GM18870 (cell line): ENCODE measurements around the gene GNA14.
"Not testable (repeated sequence)": the region's sequence is repeated elsewhere in the genome, so short reads cannot be mapped to it uniquely, and the experiment has no call there.

Source experiments
- ATAC-seq: cut with Tn5 transposase; IDR thresholded peaks from one replicate; pipeline ENCODE4 v1.9.1; 2021; ENCODE audit warnings: moderate library complexity; ENCODE audit not compliant: unreplicated experiment

GNA14 gene

DNA sequence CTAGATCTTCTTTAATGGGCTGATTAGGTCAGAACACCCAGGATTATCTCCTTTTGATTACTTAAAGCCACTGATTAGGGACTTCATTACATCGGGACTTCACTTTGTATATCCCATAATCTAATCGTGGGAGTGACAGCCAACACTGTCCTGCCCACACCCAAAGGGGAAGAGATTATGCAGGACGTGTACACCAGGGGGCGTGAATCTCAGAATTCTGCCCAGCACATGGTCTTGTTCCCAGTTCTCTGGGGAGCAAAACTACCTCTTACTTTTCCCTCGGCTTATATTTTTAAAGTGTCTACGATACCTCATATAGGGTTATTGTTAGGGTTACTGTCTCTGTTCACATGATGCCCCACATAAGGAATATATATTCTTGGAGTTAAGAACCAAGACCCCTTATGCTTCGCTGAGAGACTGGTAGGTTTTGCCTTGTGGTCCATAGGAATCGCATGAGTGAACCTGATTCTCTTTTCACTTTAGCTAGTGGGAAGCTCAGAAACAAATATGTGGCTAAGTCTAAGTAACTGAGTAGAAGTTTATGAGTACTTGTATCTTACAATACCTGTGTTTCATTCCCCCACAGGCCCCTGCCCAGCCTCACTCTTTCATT lies 192.7 kb downstream of the GNA14 start:
- ATAC-seq = no peak

DNA sequence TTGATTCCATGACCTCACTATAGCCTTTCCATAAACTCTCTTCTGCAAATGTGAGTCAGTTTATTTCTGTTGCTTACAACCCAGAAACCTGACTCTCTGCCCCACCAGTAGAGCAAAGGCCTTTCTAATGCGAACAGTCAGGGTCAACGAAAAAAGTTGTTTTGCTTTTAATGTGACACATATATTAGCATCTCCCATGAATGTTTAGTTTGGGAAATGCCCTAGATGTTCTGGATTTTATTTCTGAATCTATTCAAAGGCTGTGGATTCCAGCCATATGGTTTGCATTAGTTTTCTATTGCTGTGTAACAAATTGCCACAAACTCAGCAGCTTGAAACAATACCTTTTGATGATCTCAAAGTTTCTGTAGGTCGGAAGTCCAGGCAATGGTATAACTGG lies 193.5 kb downstream of the GNA14 start:
- ATAC-seq = no peak

DNA sequence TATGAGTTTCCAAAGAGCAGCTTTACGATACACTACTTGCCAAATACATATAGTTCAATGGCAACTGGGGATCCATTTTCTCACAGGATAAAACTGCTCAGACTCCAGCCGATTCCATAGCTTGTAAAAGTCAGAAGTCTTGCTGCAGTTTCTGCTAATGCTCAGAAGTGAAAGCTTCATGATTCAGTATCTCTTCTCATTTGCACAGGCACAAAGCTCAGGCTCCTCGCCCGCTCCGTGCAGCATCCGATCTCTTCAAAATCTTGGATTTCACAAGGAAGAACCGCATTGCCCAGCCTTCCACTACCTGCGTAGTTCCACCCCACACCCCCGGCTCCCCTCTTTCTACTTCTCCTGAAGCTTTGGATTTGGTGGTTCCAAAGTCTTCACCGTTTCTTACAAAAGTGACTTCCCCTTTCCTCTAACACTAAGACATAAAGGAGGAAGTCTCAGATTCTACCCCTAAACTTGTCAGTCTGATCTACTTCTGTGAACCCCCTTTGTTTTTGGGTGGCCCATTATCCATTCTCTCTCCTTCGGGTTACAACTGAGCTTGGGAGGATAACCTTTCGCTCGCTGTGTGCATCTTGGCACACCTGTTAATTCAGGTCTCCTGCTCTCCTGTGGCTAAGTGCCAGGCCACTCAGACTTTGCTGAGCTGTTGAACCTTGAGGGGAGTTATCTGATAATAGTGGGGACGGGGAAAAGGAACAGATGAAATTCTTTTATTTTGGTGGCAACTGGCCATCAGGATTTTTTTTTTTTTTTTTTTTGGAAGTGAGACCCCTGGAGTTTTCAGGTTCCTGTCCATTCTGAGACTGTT lies 194.1 kb downstream of the GNA14 start:
- no peak for ATAC-seq

DNA sequence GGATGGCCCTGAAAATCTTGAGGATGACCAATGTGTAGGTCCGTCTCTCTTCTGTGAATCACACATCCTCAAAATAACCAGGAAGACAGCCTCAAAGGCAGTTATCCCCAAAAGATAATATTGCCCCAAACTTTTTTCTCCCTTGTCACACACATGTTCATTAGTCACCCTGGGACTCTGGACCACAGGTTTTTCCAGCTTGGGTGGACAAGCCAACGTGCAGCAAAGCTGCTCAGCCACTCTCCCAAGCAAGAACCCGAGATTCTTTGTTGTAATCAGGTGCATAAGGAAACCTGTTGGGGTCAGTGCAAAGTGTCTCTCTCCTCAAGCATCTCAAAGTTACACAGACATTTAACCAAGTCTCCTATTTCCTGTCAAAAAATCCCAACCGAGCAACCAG lies 196.6 kb downstream of the GNA14 start:
- no peak for ATAC-seq

DNA sequence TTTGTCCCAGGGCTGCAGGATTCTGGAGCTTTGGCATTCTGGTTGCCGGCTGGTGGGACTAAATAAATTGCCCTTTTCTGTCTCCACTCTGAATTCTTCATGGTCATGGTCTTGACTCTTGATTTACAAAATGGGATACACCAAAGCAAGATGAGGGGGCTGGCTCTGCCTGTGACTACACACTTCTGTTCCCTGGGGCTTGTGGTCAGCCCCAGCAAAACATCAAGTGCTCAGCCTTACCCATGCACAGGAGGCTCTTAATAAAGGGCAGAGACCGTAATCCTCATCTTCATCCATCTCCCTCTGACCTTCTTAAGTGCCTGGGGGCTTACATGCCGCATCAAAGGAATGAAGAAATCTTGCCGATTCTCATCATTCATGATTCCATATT lies 198.0 kb downstream of the GNA14 start:
- ATAC-seq = no peak

DNA sequence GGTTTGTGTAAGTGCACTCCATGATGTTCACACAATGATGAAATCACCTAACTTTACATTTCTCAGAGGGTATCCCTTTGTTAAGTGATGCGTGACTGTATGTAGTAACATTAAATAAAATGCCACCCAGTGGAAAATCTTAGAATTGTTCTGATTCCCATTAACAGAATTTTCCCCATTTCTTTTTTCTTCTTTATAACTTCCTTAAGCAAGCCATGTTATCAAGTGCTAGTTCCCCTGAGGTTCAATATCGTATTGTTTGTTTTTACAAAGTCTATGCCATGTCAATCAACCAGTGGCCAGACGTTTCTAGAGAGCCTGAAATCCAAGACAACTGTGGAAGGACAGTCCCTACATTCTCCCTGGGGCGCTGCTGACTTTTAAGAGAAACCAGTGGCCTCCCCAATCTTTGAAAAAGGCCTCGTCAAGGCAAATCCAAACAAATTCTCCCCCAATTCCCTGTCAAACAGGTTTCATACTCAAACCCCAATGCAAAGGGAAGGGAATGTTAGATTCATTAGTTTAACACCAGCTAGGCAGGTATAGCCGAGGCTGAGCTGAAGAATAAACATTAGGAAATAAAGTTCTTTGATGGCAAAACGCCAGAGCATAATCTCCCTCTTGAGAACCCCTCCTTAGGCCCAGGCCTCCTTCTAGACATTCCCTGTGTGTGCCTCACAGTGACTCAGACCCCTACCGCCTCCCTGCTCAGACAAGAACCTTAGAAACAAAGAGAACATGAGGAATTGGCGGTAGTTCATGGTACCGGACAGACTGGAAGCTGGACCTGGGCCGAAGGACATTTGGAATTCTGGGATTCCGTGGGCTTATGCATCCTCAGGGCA lies 198.7 kb downstream of the GNA14 start:
- ATAC-seq = no peak

DNA sequence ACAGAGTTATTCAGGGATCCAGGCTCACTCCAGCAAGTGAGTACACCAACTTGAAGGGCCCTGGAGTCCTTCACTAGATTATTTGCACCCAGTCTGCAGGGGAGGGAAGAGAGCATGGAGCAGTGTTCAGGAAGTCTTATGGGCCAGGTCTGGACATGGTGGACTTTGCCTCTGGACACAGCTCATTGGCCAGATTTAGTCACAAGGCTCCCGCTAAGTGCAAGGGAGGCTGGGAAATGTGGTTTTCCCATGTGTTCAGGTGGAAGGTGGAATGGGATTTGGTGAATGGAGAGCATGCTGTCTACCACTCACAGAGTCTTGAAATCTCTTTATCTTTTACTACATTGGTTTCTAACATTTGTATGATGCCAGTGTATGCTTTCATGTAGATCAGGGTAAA lies 200.5 kb downstream of the GNA14 start:
- ATAC-seq = no peak

DNA sequence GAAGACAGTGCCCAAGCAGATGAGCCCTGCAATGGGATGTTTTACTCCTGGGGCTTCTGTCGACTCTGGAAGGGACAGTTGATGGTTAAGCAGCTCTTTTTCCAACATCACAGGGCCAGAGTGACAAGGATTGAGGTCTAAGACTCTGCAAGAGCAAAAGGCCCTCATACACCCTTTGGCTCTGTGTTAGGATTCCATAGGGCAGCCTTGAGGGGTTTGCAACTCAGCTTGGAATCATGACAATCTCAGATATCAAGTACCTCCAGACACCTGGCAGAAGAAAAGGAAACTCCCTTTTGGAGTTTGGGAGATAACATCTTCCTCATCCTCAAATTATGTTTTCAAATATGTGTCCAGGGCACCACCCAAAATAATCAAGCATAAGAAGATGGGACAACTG lies 205.7 kb downstream of the GNA14 start:
- no peak for ATAC-seq

DNA sequence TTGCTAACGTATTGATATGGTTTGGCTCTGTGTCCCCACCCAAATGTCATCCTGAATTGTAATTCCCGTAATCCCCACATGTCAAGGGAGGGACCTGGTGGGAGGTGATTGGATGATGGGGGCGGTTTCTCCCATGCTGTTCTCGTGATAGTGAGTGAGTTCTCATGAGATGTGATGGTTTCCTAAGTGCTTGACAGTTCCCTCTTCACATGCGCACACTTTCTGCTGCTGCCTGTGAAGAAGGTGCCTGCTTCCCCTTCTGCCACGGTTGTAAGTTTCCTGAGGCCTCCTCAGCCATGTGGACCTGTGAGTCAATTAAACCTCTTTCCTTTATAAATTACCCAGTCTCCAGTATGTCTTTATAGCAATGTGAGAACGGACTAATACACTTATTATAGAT lies 207.0 kb downstream of the GNA14 start:
- not testable (repeated sequence) for ATAC-seq

DNA sequence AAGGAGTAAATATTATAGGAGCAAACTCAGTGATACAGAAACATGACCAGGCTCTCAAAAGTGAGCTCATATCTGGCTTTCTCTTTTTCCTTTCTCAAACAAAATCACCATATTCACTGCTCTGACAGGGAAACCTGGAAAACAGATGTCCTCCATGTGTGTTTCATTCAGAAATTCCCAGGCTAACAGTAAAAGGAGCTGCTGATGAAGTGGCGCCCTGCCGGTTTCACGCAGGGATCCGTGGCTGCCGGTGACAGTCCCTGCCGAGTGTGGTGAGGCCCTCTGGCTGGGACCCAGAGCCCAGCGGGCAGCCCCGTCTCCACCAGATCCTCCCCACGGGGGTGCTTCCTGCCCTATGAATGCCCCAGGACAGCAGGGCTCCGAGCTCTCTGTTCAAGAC lies 208.1 kb downstream of the GNA14 start:
- no peak for ATAC-seq

DNA sequence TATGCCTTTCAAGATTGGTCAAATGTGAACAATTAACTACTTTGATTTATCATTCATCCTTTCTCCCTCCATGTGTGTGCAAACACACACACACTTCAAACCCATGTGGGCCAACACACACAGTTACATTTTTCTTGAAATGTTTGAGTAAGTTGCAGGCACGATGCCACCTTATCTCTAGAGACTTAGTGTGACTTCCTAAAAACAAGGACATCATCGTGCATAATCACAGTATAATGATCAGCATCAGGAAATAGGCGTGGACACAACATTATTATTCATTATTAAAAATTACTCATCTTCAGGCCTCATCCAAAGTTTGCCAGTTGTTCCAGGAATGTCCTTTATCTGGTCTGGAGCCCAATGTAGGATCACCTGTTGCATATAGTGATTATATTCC lies 209.5 kb downstream of the GNA14 start:
- no peak for ATAC-seq

DNA sequence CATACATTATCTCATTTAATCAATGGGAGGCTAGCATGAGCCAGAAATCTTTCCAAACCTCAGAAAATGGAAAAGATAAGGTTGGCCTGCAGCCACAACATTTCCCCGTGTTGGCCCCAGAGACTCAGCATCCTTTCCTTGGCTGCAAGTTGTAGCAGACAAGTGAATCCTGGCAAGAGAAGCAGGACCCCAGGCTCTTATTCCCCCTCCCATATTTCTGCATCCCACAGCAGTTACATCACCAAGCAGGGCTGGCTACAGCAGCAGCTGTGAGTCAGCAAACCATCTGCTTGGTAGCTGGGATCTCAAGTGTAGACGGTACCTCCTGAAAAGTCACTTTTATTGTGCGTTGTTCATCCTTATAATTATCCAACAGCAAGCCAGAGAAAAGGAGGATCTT lies 212.4 kb downstream of the GNA14 start:
- no peak for ATAC-seq

DNA sequence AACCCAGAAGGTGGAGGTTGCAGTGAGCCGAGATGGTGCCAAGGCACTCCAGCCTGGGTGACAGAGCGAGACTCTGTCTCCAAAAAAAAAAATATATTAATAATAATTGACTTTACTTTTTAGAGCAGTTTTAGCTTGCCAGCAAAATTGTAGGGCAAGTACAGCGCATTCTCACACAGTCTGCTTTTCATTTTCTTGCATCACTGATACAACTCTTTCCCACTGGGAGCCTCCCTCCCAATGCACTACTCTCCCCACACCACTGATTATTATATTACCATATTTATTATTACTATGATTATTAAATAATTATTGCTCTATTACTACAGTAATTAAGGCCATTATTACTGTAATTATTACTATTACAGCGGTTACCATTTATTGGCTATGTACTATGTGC lies 212.8 kb downstream of the GNA14 start:
- no peak for ATAC-seq

DNA sequence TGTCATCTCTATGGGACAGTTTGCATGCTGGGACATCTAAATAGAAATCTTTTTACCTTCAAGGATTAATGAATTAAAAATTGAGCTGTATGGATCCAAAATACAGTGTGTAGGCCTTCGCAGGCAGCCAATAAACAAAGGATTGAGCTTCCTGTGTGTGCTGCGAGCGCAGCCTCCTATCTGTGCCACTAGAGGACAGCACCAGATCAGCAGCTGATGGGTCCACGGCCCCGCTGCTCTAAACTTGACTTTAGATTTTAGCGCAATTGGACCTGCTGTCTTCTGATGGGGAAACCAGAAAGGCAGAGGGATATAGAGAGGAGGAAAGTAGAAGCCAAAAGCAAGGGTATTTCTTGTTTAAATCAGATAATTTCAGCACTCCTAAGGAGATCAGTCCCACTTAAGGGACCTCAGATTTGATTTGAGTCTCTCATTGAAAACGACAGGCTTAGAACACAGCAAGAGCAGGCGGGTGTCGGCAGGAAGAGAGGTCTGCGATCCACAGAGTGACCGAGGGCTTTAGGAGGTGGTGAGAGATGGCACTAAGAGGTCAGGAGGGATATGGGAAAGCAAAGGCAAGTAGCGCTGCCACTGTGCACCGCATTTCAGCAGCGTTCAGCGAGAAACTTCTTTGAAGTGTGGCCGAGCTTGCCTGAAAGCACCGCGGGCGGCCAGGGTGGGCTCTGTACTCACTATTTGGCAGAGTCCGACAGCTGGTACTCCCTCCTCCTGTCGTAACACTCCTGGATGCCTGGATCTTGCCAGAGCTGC lies 214.3 kb downstream of the GNA14 start:
- peak; percentile 80 for ATAC-seq

DNA sequence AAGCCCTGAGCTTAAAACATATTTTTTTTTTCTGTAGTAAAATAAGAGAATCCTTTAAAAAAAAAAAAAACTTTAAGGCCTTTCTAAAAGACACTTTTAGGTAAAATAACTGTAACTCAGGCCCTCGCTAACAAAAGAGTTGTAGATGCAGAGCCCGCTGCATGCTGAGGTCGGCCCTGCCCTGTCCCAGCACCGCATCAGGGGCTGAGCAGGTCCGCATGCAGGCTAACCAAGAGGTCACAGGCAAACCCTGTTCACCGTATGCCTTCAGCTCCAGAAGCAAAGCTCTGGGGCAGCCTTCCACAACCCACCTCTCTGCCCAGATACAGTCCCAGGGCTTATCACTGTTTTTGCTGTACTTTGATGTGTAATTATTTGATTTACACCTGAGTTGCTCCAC lies 216.1 kb downstream of the GNA14 start:
- no peak for ATAC-seq

DNA sequence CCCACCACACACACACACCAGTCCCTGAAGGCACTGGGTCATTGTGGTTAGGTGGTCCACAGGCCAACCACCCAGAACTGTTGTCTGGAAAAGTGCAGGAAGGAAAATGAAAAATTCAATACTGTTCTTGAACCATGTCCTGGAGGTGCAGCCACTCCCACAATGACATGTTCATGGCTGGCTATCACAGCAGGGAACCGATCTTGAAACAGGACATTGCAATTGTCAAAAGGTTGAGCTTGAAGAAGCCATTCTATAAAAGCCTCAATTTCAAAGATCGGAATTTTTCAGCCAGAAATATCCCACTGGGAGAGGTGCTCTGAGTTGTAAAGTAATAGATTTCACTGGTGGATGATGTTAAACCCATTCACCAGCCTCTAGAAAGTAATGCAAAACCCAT lies 218.2 kb downstream of the GNA14 start:
- no peak for ATAC-seq

DNA sequence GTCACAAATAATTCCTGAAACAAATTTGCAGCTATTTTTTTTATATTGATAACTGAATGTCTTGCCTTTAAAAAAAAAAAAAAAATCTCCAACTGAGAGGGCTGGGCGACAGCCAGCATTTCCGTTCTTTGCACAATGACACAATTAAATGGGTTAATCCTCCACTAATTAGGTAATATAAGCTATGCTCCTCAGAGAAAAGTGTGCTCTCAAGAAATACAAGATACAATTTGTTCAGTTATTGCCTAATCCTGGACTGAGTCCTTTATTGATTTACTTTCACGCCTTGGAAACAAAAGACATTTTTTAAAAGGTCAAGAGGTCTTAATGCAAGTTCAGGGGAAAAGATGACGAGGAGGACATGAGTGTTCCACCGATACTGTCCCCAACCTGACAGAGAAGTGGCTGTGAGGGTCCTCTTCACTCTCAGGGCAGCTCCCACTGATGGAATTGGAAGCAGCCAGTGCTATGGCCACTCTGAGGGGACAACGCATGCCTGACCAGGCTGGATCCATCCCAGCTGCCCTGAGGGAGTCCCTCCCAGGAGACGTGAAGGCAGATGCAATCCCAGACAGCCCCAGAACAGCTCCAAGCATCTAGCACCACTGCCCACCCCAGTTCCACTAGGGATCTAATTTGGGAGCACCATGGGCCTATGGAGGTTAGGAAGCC lies 220.7 kb downstream of the GNA14 start:
- no peak for ATAC-seq

DNA sequence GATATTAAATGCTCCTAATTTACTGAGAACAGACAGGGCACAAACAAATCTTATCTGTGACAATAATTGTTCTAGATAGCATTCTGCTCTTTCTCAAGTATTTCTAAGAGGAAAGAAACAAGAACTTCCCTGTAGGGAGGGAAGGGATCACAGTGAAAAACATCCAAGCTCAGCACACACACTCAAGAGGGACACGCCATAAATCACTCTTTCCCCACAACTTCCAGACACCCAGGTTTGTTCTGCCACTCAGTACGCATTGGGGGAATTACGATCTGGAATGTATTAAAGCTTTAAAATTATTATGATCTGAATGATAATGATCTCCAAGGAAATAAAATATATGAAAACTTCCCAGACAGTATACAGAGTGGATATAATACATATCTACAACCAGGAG lies 221.4 kb downstream of the GNA14 start:
- no peak for ATAC-seq

DNA sequence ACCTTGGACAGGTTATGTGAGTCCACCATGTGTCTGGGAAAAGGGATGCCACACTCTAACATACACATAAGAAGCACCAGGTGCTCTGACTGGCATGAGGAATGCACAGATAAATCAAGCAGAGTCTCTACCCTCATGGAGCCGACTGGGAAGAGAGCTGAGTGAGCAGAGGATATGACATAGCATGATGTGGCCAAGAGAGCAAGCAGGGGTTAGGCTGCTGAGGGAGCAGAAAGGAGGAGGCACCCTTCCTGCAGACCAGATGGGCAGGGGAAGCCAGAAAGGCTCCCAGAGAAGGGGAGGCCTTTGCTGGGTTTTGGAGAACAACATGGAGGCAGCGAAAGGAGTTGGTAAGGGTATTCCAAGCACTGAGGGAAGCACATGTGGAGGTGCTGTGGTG lies 223.1 kb downstream of the GNA14 start:
- no peak for ATAC-seq

DNA sequence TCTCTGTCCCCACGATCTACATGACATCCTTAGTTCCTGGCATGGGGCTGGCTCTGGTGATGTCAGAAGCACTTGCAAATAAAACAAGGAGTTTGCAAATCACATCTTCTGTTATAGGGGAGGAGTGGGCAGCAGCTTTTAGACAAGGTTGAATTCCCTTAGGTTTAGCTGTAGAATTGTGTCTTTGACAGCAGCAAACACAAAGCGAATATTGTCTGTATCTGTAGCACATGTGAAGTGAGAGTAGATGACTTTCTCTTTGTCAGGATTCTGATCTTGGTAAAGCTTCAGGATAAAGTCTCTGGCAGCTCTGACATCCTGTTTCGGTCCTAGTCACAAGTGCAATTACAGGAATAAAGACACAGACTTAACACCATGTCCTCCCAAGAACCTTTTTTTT lies 224.3 kb downstream of the GNA14 start:
- no peak for ATAC-seq

DNA sequence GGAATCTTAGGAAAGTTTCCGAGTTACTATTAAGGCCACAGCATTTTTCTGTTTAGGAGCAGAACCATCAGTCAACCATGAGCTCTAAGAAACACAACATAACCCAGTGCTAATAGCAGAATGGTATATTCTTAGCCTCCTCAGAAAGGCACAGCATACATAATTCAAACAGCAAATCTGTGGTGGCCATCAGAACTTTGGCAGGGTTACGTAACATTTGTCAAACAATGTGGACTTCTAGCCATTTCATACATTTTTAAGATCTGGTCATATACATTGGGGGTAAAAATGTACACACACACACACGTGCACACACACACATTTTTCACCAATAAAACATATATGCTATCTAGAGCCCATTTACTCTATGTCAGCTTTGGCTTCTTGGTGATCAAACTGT lies 225.2 kb downstream of the GNA14 start:
- no peak for ATAC-seq
